ENCODE data around the gene PRF1.
"Not testable (repeated sequence)": the region's sequence is repeated elsewhere in the genome, so short reads cannot be mapped to it uniquely, and the experiment has no call there.

PRF1 gene

DNA sequence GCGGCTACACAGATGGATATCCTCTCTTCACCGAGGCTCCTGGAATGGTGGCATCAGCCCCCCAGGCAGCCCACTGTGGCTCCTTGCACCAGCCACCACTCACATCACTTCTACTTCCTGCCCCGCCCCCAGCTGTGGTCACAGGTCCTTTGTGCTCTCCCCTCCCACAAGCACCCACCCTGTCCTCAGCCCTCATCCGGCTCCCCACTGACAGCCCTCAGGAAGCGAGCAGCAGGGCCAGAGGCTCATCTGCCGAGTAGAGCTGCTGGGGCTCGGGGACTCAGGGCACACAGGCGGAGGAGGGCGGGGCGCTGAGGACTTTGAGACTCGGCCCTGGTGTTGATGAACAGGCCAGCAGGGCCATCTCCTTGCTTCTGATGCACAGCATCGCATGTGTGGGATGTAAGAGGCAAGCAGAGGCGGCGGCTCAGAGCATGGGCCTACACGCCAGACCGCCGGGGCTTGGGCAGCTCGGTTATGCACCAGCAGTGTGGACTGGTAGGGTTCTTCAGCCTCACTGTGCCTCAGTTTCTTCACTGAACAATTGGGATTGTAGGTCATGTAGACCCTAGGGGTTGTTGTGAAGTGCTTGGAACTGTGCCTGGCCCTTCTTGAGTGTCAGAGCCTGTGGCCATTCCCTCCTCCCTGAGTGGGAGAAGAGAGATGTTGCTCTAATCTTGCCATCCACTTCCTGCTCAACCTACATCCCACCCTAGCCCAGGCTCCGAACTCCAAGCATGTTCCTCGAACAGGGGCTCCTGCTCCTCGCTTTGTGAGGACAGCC is at the start of gene PRF1:
Gene PRF1 (minus strand): TSS at position 77 of the 784 bp plus-strand sequence. CDS start 1,839 bp downstream, outside the sequence.
- DNase-seq = no peak

DNA sequence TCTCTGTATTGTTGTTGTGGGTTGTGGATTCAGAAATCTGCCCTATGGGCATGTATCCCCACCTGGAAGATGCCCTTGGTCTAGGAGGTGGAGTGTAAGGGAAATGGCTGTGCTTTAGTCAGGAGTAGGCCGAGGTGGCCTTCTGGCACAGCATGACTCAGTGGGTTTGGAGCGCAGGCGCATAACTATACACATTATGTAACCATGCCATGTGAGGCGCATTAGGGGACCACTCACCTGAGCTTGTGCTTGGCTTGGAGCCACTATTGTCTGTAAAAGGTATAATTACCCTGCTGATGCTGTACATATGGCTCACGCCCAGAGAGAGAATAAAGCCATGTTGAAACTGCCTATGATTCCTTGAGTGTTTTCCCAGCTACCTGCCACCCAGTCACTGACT is 49.1 kb upstream of the PRF1 start:
- DNase-seq = no peak

DNA sequence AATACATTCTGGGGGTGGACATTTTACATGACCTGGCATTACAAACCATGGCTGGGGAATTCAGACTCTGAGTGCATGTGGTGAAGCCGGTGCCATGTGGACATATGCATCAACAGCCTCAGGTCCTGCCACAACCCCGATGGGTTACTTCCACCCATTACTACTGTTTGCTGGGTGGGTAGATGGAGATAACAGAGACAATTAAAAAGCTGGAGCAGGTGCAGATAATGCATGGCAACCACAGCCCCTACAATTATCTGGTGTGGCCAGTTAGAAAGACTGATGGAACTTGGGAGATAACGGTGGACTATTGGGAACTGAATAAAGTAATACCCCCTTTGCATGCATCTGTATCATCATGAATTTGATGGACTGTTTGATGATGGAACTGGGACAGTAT is 48.2 kb upstream of the PRF1 start:
- no peak for DNase-seq

- DNase-seq = no peak
Observed at GRCh38 chr10:70650104-70650503, 47.6 kb upstream of the PRF1 start.

- no peak for DNase-seq
Observed at GRCh38 chr10:70649526-70649925, 47.0 kb upstream of the PRF1 start.

DNA sequence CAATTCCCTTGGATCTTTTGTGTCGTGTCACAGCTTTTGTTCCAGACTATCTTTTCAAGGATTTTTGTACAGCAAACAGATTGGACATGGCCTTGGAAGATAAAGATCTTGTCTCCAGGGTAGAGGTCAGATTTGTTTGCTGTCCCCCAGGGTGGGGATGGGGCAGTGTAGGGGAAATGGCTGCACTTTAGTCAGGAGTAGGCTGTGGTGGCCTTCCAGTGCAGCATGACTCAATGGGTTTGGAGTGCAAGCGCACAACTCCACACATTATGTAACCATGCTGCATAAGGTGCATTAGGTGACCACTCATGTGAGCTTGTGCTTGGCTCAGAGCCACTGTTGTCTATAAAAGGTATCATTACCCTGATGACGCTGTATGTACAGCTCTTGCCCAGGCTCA is 45.9 kb upstream of the PRF1 start:
- DNase-seq = no peak

GRCh38 chr10:70647086-70647485 is 44.5 kb upstream of the PRF1 start:
- no peak for DNase-seq

- not testable (repeated sequence) for DNase-seq
Observed at GRCh38 chr10:70644959-70645358, 42.4 kb upstream of the PRF1 start.

DNA sequence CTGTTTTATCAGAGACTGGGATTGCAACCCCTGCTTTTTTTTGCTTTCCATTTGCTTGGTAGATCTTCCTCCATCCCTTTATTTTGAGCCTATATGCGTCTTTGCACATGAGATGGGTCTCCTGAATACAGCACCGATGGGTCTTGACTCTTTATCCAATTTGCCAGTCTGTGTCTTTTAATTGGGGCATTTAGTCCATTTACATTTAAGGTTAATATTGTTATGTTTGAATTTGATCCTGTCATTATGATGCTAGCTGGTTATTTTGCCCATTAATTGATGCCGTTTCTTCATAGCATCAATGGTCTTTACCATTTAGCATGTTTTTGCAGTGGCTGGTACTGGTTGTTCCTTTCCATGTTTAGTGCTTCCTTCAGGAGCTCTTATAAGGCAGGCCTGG is 40.7 kb upstream of the PRF1 start:
- not testable (repeated sequence) for DNase-seq

GRCh38 chr10:70639640-70640383 is 37.3 kb upstream of the PRF1 start:
- DNase-seq = not testable (repeated sequence)

DNA sequence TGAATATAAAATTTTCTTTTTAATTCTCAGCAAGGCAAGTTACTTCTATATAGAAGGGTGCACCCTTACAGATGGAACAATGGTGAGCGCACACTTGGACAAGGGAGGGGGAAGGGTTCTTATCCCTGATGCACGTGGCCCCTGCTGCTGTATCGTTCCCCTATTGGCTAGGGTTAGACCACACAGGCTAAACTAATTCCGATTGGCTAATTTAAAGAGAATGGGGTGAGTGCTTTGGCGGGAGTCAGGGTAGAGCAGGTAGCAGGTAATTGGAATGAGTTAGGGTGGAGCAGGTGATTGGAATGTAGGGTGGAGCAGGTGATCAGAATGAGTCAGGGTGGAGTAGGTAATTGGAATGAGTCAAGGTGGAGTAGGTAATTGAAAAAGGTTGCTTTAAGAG is 32.0 kb upstream of the PRF1 start:
- DNase-seq = not testable (repeated sequence)

DNA sequence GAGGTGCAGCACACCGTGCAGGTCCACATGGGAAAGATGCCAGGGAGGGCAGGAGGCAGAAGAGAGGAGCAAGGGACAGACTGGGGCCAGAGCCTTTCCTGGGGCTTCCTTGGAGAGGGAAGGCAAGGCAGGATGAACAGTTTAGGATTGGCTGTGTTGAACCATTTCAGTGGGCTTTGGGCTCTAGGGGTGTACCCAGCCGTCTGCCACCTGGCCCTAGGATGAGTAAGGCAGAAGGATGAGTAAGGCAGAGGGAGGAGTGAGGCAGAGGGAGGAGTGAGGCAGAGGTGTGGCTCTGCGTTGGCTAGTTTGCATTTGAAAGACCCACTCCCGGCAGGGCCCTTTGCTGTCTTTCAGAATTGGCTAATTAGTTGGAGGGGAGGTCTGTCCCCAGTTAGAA is 31.5 kb upstream of the PRF1 start:
- no peak for DNase-seq

GRCh38 chr10:70631735-70632134 is 29.2 kb upstream of the PRF1 start:
- not testable (repeated sequence) for DNase-seq

- no peak for DNase-seq
Observed at GRCh38 chr10:70629338-70629737, 26.8 kb upstream of the PRF1 start.

DNA sequence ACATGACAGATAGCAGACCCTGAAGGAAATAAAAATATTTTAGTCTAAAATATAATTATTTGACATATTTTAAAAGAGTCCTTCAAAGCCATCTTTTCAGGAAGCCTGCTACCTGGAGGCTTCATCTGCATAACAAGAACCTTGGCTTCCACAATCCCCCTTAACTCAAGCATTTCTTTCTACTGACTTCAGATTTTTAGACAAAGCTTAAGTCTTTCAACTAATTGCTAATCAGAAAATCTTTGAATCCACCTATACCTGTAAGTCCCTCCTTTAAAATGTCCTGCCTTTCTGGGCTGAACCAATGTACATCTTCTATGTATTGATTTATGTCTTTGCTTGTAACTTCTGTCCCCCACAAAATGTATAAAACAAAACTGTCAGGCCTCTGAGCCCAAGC is 23.5 kb upstream of the PRF1 start:
- DNase-seq = no peak

GRCh38 chr10:70622981-70623844 is 20.7 kb upstream of the PRF1 start:
- DNase-seq = no peak

- DNase-seq = no peak
Observed at GRCh38 chr10:70622541-70622940, 20.0 kb upstream of the PRF1 start.

DNA sequence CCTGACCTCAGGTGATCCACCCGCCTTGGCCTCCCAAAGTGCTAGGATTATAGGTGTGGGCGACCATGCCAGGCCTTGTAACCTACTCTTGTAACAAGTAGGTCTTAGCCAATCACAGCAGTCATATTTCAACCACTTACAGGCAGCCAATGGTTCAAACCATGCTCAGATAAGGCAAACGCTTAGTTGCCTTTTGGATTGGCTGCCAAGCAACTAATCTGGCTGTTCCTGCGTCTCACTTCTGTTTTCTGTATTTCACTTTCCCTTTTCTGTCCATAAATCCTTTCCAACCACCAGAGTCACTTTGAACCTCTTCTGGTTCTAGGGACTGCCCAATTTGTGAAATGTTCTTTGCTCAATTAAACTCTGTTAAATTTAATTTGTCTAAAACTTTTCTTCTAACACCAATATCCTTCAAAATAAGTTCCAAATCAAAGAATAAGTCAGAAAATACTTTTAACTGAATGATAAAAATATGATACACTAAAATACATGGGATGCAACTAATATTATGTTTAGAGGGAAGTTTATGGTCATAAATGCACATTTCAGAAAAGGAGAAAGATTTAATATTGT is 19.1 kb upstream of the PRF1 start:
- DNase-seq = no peak

DNA sequence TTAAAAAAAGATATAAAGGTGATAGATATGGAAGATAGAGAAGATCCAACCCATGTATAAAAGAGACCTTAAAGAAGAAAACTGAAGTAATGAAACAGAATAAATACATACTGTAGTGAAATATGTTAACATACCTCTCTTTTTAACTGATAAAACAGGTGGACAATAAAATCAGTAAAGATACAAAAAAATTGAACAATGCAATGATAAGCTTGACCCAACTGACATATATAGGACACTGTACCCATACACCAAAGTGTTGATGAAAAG is 17.4 kb upstream of the PRF1 start:
- no peak for DNase-seq

GRCh38 chr10:70619271-70620019 is 16.9 kb upstream of the PRF1 start:
- DNase-seq = peak; percentile 8

DNA sequence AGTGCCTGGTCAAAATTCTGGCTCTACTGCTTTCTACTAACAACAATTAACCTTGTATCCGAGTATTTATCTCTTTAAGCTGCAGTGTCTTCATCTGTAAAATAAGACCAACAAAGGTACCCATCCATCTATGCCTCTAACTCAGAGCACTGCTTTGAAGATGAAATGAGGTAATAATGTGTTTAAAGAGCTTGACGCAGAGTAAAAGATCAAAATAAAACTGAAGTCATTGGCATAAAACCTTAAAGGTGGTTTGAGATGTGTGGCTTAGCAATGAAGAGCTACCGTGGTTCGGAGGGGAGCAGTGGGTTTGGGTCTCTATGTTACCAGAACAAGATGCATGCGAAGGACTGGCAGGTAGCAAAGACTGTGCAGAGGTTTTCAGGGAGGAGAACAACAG is 16.1 kb upstream of the PRF1 start:
- DNase-seq = no peak

DNA sequence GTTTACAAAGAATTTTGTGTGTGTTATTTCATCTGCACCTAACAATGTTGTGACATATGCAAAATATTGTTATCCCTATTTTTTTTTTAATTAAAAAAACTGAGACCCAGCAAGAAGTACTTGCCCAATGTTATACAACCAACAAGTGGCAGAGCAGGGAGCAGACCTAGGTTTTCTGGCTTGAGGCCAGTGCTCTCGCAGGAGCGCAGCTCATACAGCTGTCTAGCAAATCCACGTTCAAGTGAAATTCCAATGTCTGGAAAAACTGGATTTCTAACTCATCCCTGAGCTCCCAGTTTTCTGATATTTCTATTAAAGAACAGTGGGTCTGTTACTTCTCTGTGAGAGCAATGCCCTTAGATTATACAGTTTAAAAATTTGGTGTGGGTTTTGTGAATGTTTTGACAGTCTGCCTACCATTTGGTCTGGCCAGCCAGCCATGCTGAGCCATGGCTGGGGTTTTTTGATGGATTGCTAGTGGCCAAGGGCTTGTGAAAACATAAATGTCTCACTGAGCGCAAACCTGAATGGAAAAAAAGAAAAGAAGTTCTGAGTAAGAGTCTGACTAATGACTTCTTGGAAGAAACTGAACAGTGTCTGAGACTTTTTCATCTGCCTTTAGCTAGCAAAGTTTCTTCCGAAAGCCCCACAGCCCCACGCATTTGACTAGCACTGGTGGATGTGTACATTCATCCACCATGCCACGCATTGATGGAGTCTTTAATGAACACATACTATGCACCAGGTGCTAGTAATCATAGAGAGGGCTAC is 15.4 kb upstream of the PRF1 start:
- peak; percentile 37 for DNase-seq
